Sigmoid colon (tissue), 7 donors: ENCODE measurements around the gene SPINT1. TPM values are rescaled to one million over a fixed set of nuclear protein-coding genes. Genes with fewer than 3 reads are reported as not detected.

Source experiments
- DNase-seq: peaks from one replicate; pipeline ENCODE4 v3.0.0-alpha.2; 2019
- H3K27ac ChIP-seq, 4 donors: fragments of 200-600 bp; sonication (generic); one replicate each; pipeline ENCODE4 v1.5.1; 2016 to 2019; ENCODE audit warnings: mild to moderate bottlenecking in 1 of 4
- H3K27me3 ChIP-seq, 3 donors: fragments of 200-600 bp; sonication (generic); one replicate each; pipeline ENCODE4 v1.5.1; 2019; ENCODE audit warnings: mild to moderate bottlenecking in 1 of 3
- H3K36me3 ChIP-seq, 4 donors: fragments of 200-600 bp; sonication (generic); one replicate each; pipeline ENCODE4 v1.5.1; 2016 to 2019
- H3K4me1 ChIP-seq, 4 donors: fragments of 200-600 bp; sonication (generic); one replicate each; pipeline ENCODE4 v1.5.1; 2017 to 2019
- H3K4me3 ChIP-seq, 4 donors: fragments of 200-600 bp; sonication (generic); one replicate each; pipeline ENCODE4 v1.5.1; 2017 to 2019; ENCODE audit warnings: mild to moderate bottlenecking in 2 of 4, moderate library complexity in 1 of 4
- H3K9me3 ChIP-seq, 4 donors: fragments of 200-600 bp in 3 of 4; sonication (generic) in 3 of 4; one replicate each; pipeline versions ENCODE4 v1.5.1 to v1.6.1; 2013 to 2019
- CTCF ChIP-seq, 4 experiments: fragments of 450-650 bp in 3 of 4; fragments of 200-600 bp in 1 of 4; IDR thresholded peaks; one replicate each; pipeline ENCODE4 v1.5.1; 2016 to 2019; ENCODE audit warnings: antibody characterized with exemption in 4 of 4, mild to moderate bottlenecking in 3 of 4, moderate library complexity in 2 of 4
- EP300 ChIP-seq, 4 donors: sonication (generic); formaldehyde crosslinking; IDR thresholded peaks; one replicate each; pipeline ENCODE4 v1.6.1; 2017; ENCODE audit warnings: antibody characterized with exemption in 4 of 4
- POLR2A ChIP-seq, 2 donors: fragments of 450-650 bp; IDR thresholded peaks; one replicate each; pipeline ENCODE4 v1.6.1; 2016; ENCODE audit warnings: antibody characterized with exemption in 2 of 2, mild to moderate bottlenecking in 2 of 2, moderate library complexity in 2 of 2
- POLR2AphosphoS5 ChIP-seq, 4 donors: sonication (generic); formaldehyde crosslinking; IDR thresholded peaks; one replicate each; pipeline ENCODE4 v1.6.1; 2017; ENCODE audit warnings: antibody characterized with exemption in 4 of 4
- WGBS, 2 donors: extraction: QIAGEN DNeasy Blood & Tissue Kit; methylation state at CpG; one replicate each; pipeline ENCODE4 v1.1.7; 2013; 5-methylcytosine and 5-hydroxymethylcytosine counted together
- intact Hi-C: fragments of 100-400 bp; cut with DNase I; formaldehyde crosslinking; loops from one replicate; pipeline ENCODE4 v1.15.1; 2023
- polyA plus RNA-seq, 3 donors: library from polyadenylated mRNA; stranded (reverse); fragments of 200-250 nt; gene quantifications; one replicate each; pipeline ENCODE4 v1.2.3, GENCODE V29; 2013
- total RNA-seq, 4 donors: library from RNA; depleted of rRNA; stranded (reverse); fragments of >200 nt; gene quantifications; one replicate each; pipeline ENCODE4 v1.1.0, GENCODE V29; 2016
- donor health status: healthy with polysubstance abuse.
- donor health status: Bipolar disorder and iron deficiency.
- donor health status: healthy.

Gene SPINT1
- total and polyA plus RNA-seq, 7 donors: 1.1 to 146 (median 3.8) TPM

- DNase-seq: no peak
- peaks cover 0 to 3% (median 0%) of the 10 kb centered on the region in 3 donors for H3K27me3 ChIP-seq
- no peak overlapping the region for H3K4me3 ChIP-seq
- H3K4me1 ChIP-seq: no peaks in the 10 kb centered on the region
- WGBS, 2 donors: 18 to 66% methylated on average over 6 of the region's 6 CpGs
- no peaks in the 10 kb centered on the region for H3K9me3 ChIP-seq
- no peak overlapping the region for H3K27ac ChIP-seq
- intact Hi-C loops: no loop called here
- TF ChIP-seq CTCF (IDR thresholded peaks at IDR 0.05): no peak
- no peak for TF ChIP-seq POLR2A (IDR thresholded peaks at IDR 0.05)
- TF ChIP-seq POLR2AphosphoS5 (IDR thresholded peaks at IDR 0.05): no peak
- TF ChIP-seq EP300 (IDR thresholded peaks at IDR 0.05): no peak
- H3K36me3 ChIP-seq: no peaks in the 10 kb centered on the region
Measured at GRCh38 chr15:40879609-40880008, 35.8 kb downstream of the SPINT1 start.

- TF ChIP-seq EP300 (IDR thresholded peaks at IDR 0.05) (no peak), POLR2AphosphoS5 (IDR thresholded peaks at IDR 0.05) (no peak), CTCF (IDR thresholded peaks at IDR 0.05) (no peak), POLR2A (IDR thresholded peaks at IDR 0.05) (no peak)
- Histone ChIP-seq H3K4me1 (no peaks in the 10 kb centered on the region), H3K36me3 (no peaks in the 10 kb centered on the region), H3K9me3 (no peaks in the 10 kb centered on the region), H3K27ac (no peak overlapping the region), H3K4me3 (no peak overlapping the region), H3K27me3 (peaks cover 0 to 3% (median 0%) of the 10 kb centered on the region in 3 donors)
- no peak for DNase-seq
- intact Hi-C loops: no loop called here
- 97 to 98% methylated on average over 6 of the region's 6 CpGs for WGBS, 2 donors
Measured at GRCh38 chr15:40881351-40881750, 37.5 kb downstream of the SPINT1 start.

DNA sequence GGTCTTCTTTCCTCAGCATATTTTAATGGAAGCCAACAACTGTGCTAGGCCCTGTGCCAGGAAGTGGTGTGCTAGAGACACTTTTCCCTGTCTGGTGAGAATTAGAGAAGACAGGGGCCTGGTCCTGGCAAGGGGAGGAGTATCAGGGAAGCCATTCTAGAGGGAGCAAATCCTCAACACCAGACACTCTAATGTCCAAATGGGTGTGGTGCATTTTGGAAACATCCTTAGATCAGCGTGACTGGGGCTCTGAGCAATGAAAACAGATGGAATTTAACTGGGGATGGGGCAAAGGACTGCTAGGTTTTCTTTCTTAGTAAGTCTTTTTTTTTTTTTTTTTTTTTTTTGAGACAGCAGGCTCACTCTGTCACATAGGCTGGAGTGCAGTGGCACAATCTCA is 42.7 kb downstream of the SPINT1 start:
- intact Hi-C loops: no loop called here
- WGBS, 2 donors: 58 to 80% methylated on average over 1 of the region's 1 CpG
- Histone ChIP-seq H3K4me1 (no peaks in the 10 kb centered on the region), H3K36me3 (no peaks in the 10 kb centered on the region), H3K27ac (no peak overlapping the region), H3K27me3 (peaks cover 0 to 3% (median 0%) of the 10 kb centered on the region in 3 donors), H3K9me3 (no peaks in the 10 kb centered on the region), H3K4me3 (no peak overlapping the region)
- TF ChIP-seq EP300 (IDR thresholded peaks at IDR 0.05) (no peak), POLR2A (IDR thresholded peaks at IDR 0.05) (no peak), CTCF (IDR thresholded peaks at IDR 0.05) (no peak), POLR2AphosphoS5 (IDR thresholded peaks at IDR 0.05) (no peak)
- DNase-seq: no peak

DNA sequence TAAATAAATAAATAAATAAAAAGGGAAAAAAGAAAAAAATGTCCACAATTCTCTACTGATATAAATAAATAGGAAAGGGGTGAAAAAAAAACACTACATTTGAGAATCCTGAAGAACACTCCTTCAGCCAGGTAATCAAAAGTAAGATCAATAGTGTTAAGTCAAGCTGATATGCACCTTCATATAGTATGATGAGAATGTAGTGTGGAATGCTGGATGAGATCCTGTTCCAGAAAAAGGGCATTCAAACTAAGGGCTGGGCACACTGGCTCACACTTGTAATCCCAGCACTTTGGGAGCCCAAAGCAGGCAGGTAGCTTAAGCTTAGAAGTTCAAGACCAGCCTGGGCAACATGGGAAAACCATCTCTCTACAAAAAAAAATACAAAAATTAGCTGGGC is 45.3 kb downstream of the SPINT1 start:
- peaks cover 0 to 7% (median 6%) of the 10 kb centered on the region in 4 donors for H3K4me1 ChIP-seq
- no peak overlapping the region for H3K27ac ChIP-seq
- no peak overlapping the region for H3K4me3 ChIP-seq
- no peaks in the 10 kb centered on the region for H3K27me3 ChIP-seq
- H3K36me3 ChIP-seq: no peaks in the 10 kb centered on the region
- TF ChIP-seq POLR2A (IDR thresholded peaks at IDR 0.05) (no peak), EP300 (IDR thresholded peaks at IDR 0.05) (no peak), POLR2AphosphoS5 (IDR thresholded peaks at IDR 0.05) (no peak), CTCF (IDR thresholded peaks at IDR 0.05) (no peak)
- intact Hi-C loops: no loop called here
- no peaks in the 10 kb centered on the region for H3K9me3 ChIP-seq
- no peak for DNase-seq

- no peak overlapping the region for H3K4me3 ChIP-seq
- TF ChIP-seq POLR2A (IDR thresholded peaks at IDR 0.05): no peak
- no peak for TF ChIP-seq EP300 (IDR thresholded peaks at IDR 0.05)
- no peak for TF ChIP-seq CTCF (IDR thresholded peaks at IDR 0.05)
- TF ChIP-seq POLR2AphosphoS5 (IDR thresholded peaks at IDR 0.05): no peak
- peaks cover 0 to 4% (median under 1%) of the 10 kb centered on the region in 4 donors for H3K36me3 ChIP-seq
- no peaks in the 10 kb centered on the region for H3K9me3 ChIP-seq
- DNase-seq: no peak
- H3K27ac ChIP-seq: no peak overlapping the region
- WGBS, 2 donors: 82 to 88% methylated on average over 5 of the region's 5 CpGs
- H3K27me3 ChIP-seq: no peaks in the 10 kb centered on the region
- intact Hi-C loops: loop anchor here (5.0 to 10.0 kb wide), 4 partner anchors 136 to 376 kb away; partner anchors contain the start of genes KNL1 and RMDN3
- H3K4me1 ChIP-seq: peaks cover 0 to 20% (median 18%) of the 10 kb centered on the region in 4 donors
Measured at GRCh38 chr15:40891138-40891537, 47.3 kb downstream of the SPINT1 start.
